Measurements from ENCODE around the gene BRD4. TPM values are rescaled to one million over a fixed set of nuclear protein-coding genes. Genes with fewer than 3 reads are reported as not detected.
A peak's percentile ranks its signal among the peaks of the same experiment; 100 is the strongest.

BRD4 gene
- total and polyA plus RNA-seq, 2 of the 13 experiments (the other 11 are each of a cell fraction or from before 2014, with no cell fraction given) = 10.5 to 11.4 TPM

GRCh38 chr19:15323496-15324235 is 8.7 kb downstream of the BRD4 start (continued):
- TF ChIP-seq, protein P1, sequence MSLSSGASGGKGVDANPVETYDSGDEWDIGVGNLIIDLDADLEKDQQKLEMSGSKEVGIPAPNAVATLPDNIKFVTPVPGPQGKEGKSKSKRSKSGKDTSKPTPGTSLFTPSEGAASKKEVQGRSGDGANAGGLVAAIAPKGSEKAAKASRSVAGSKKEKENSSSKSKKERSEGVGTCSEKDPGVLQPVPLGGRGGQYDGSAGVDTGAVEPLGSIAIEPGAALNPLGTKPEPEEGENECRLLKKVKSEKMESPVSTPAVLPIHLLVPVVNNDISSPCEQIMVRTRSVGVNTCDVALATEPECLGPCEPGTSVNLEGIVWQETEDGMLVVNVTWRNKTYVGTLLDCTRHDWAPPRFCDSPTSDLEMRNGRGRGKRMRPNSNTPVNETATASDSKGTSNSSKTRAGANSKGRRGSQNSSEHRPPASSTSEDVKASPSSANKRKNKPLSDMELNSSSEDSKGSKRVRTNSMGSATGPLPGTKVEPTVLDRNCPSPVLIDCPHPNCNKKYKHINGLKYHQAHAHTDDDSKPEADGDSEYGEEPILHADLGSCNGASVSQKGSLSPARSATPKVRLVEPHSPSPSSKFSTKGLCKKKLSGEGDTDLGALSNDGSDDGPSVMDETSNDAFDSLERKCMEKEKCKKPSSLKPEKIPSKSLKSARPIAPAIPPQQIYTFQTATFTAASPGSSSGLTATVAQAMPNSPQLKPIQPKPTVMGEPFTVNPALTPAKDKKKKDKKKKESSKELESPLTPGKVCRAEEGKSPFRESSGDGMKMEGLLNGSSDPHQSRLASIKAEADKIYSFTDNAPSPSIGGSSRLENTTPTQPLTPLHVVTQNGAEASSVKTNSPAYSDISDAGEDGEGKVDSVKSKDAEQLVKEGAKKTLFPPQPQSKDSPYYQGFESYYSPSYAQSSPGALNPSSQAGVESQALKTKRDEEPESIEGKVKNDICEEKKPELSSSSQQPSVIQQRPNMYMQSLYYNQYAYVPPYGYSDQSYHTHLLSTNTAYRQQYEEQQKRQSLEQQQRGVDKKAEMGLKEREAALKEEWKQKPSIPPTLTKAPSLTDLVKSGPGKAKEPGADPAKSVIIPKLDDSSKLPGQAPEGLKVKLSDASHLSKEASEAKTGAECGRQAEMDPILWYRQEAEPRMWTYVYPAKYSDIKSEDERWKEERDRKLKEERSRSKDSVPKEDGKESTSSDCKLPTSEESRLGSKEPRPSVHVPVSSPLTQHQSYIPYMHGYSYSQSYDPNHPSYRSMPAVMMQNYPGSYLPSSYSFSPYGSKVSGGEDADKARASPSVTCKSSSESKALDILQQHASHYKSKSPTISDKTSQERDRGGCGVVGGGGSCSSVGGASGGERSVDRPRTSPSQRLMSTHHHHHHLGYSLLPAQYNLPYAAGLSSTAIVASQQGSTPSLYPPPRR (CRISPR knock-in tag; IDR thresholded peaks at IDR 0.05; ENCODE audit: borderline replicate concordance) = no peak
- TF ChIP-seq ZZZ3 (CRISPR knock-in tag; IDR thresholded peaks at IDR 0.05; ENCODE audit: borderline replicate concordance) (no peak), ZFP90 (CRISPR knock-in tag; IDR thresholded peaks at IDR 0.05; ENCODE audit: borderline replicate concordance) (no peak), MAZ (IDR thresholded peaks at IDR 0.05; ENCODE audit: borderline replicate concordance, low read depth, low read length) (no peak), MAZ (CRISPR knock-in tag; IDR thresholded peaks at IDR 0.05; ENCODE audit: low read depth) (no peak), KLF12 (CRISPR knock-in tag; IDR thresholded peaks at IDR 0.05; ENCODE audit: borderline replicate concordance) (no peak), PAF1 (CRISPR knock-in tag; IDR thresholded peaks at IDR 0.05) (no peak), ZNF512 (CRISPR knock-in tag; IDR thresholded peaks at IDR 0.05) (no peak), FOXM1 (CRISPR knock-in tag; IDR thresholded peaks at IDR 0.05) (no peak), ZNF512B (CRISPR knock-in tag; IDR thresholded peaks at IDR 0.05; ENCODE audit: borderline replicate concordance) (no peak), ZNF720 (CRISPR knock-in tag; IDR thresholded peaks at IDR 0.05) (no peak), RXRB (CRISPR knock-in tag; IDR thresholded peaks at IDR 0.05; ENCODE audit: borderline replicate concordance) (peak; percentile 52), ZNF629 (CRISPR knock-in tag; conservative IDR thresholded peaks at IDR 0.05) (peak; percentile 99), FOXP1 (IDR thresholded peaks at IDR 0.05) (no peak), FOXP1 (CRISPR knock-in tag; IDR thresholded peaks at IDR 0.05) (no peak), ETV6 (CRISPR knock-in tag; conservative IDR thresholded peaks at IDR 0.05) (no peak), ZNF33A (CRISPR knock-in tag; IDR thresholded peaks at IDR 0.05; ENCODE audit: borderline replicate concordance) (no peak), HDAC2 (CRISPR knock-in tag; IDR thresholded peaks at IDR 0.05) (peak; percentile 55; the same call in 1 of the 2 replicates), ZNF691 (CRISPR knock-in tag; IDR thresholded peaks at IDR 0.05; ENCODE audit: borderline replicate concordance, low read depth) (no peak), SRSF1 (optimal IDR thresholded peaks at IDR 0.05; ENCODE audit: low read depth, low read length) (no peak)
